HUES64 (cell line): ENCODE measurements around the gene OR4A5. TPM values are rescaled to one million over a fixed set of nuclear protein-coding genes. Genes with fewer than 3 reads are reported as not detected.
"Not testable (repeated sequence)": the region's sequence is repeated elsewhere in the genome, so short reads cannot be mapped to it uniquely, and the experiment has no call there.

Experiments
- H3K27ac ChIP-seq: 2 replicates; pipeline ENCODE4 v1.7.0; 2013; ENCODE audit warnings: low read depth, low read length, inconsistent platforms
- H3K27me3 ChIP-seq: 2 replicates; pipeline ENCODE4 v1.6.1; 2013; ENCODE audit warnings: mild to moderate bottlenecking, low read length; ENCODE audit not compliant: insufficient read depth
- H3K36me3 ChIP-seq: 2 replicates; pipeline ENCODE4 v1.6.1; 2013; ENCODE audit warnings: mild to moderate bottlenecking, low read length; ENCODE audit not compliant: insufficient read depth
- H3K4me1 ChIP-seq: 2 replicates; pipeline ENCODE4 v1.6.1; 2013; ENCODE audit warnings: mild to moderate bottlenecking, low read length, moderate library complexity; ENCODE audit not compliant: insufficient read depth
- H3K4me3 ChIP-seq: 2 replicates; pipeline ENCODE4 v1.5.1; 2013; ENCODE audit warnings: mild to moderate bottlenecking, low read length, moderate library complexity
- H3K9ac ChIP-seq: 2 replicates; pipeline ENCODE4 v1.6.1; 2013; ENCODE audit warnings: mild to moderate bottlenecking, low read depth, low read length
- H3K9me3 ChIP-seq: 2 replicates; pipeline ENCODE4 v1.6.1; 2013; ENCODE audit warnings: low read depth, low read length; ENCODE audit not compliant: insufficient read depth
- WGBS: fragments of 150-250, 120-280 bp; methylation state at CpG from one replicate; pipeline ENCODE4 v1.1.7; 2013; ENCODE audit warnings: missing lambda C conversion rate; 5-methylcytosine and 5-hydroxymethylcytosine counted together
- polyA plus RNA-seq, 2 experiments: library from polyadenylated mRNA; stranded (reverse); fragments of 50-300 nt; gene quantifications; one replicate each; pipeline ENCODE4 v1.2.3, GENCODE V29; 2013

Gene OR4A5, protein sequence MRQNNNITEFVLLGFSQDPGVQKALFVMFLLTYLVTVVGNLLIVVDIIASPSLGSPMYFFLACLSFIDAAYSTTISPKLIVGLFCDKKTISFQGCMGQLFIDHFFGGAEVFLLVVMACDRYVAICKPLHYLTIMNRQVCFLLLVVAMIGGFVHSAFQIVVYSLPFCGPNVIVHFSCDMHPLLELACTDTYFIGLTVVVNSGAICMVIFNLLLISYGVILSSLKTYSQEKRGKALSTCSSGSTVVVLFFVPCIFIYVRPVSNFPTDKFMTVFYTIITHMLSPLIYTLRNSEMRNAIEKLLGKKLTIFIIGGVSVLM
- not detected for polyA plus RNA-seq (2013, experiment 1 of 2)
- not detected for polyA plus RNA-seq (2013, experiment 2 of 2)

DNA sequence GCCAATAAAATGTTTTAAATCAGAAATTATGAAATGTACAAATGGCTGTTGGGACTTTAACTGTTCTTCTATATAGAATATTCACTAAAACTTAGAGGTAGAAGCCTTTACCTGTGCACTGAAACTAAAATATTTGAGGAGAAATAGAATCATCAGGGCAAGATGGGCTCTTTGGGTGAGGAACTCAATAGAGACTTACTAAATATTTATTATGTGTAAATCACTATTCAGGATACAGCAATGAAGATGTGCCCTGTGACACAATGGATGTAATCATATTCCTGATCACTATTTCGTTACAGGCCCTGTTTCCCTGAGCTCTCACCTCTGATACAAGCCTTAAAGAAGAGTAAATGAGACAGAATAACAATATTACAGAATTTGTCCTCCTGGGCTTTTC lies at the start of gene OR4A5:
Gene OR4A5 (plus strand): TSS at position 301 of the 400 bp plus-strand sequence. CDS start 53 bp downstream, at position 354.
- not testable (repeated sequence) for H3K4me3 ChIP-seq, H3K27me3 ChIP-seq, H3K4me1 ChIP-seq, H3K27ac ChIP-seq, H3K9ac ChIP-seq, H3K36me3 ChIP-seq
- WGBS = 0% methylated on average over 1 of the region's 1 CpG
- peaks cover 72% of the 10 kb centered on the region for H3K9me3 ChIP-seq

DNA sequence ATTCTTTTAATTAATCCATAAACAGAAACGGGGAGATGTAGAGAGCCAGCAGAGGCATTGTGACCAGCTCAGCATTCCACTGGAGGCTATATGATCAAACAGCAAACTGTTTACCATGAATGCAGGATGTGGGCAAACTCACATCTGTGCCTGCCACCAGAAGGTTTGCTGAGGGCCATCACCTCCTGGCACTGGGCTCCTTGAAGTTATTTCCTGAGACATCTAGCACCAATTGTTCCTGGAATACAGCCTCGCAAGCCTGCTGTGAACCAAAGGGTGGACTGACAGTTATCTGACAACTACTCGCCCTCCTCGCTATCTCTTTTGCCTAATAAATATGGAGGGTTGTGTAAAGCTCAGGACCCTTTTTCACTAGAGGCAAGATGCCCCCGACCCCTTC lies 13.5 kb downstream of the OR4A5 start:
- not testable (repeated sequence) for H3K27me3 ChIP-seq, H3K27ac ChIP-seq, H3K4me1 ChIP-seq, H3K36me3 ChIP-seq, H3K9ac ChIP-seq, H3K4me3 ChIP-seq
- peaks cover 80% of the 10 kb centered on the region for H3K9me3 ChIP-seq
- 91% methylated on average over 4 of the region's 5 CpGs for WGBS
